Hematopoietic multipotent progenitor cell treated with erythropoietin and hydrocortisone succinate and interleukin-3 and kit ligand, for 17 days (in vitro differentiated cells): ENCODE measurements around the gene PLD3.
"Not testable (repeated sequence)": the region's sequence is repeated elsewhere in the genome, so short reads cannot be mapped to it uniquely, and the experiment has no call there.

Source experiments
- DNase-seq: peaks from one replicate; pipeline ENCODE4 v3.0.0-alpha.2; 2015; ENCODE audit warnings: low spot score

PLD3 gene

GRCh38 chr19:40333083-40333482, 15.4 kb upstream of the PLD3 start:
- DNase-seq = not testable (repeated sequence)

GRCh38 chr19:40335101-40335500, 13.4 kb upstream of the PLD3 start:
- no peak for DNase-seq

- DNase-seq = no peak
These were observed 12.5 kb upstream of the PLD3 start for GRCh38 chr19:40335855-40336600.

GRCh38 chr19:40336601-40336900, 11.9 kb upstream of the PLD3 start:
- no peak for DNase-seq

GRCh38 chr19:40337107-40337506, 11.4 kb upstream of the PLD3 start:
- no peak for DNase-seq

- DNase-seq = no peak
These were observed 10.9 kb upstream of the PLD3 start for GRCh38 chr19:40337594-40337993.

- DNase-seq = no peak
These were observed 9.3 kb upstream of the PLD3 start for GRCh38 chr19:40339018-40339728.

GRCh38 chr19:40341601-40342482, 6.7 kb upstream of the PLD3 start:
- DNase-seq = no peak

- no peak for DNase-seq
These were observed 5.7 kb upstream of the PLD3 start for GRCh38 chr19:40342644-40343311.

- DNase-seq = no peak
These were observed 4.1 kb upstream of the PLD3 start for GRCh38 chr19:40344422-40344821.

- DNase-seq = no peak
These were observed 539 bp downstream of the PLD3 start for GRCh38 chr19:40348961-40349507.

GRCh38 chr19:40355975-40356680, 7.6 kb downstream of the PLD3 start:
- no peak for DNase-seq

- no peak for DNase-seq
These were observed 8.4 kb downstream of the PLD3 start for GRCh38 chr19:40356681-40357595.

GRCh38 chr19:40357640-40358039, 9.1 kb downstream of the PLD3 start:
- DNase-seq = no peak

GRCh38 chr19:40358773-40359172, 10.3 kb downstream of the PLD3 start:
- DNase-seq = no peak

GRCh38 chr19:40360020-40360707, 11.7 kb downstream of the PLD3 start:
- DNase-seq = no peak

- no peak for DNase-seq
These were observed 12.3 kb downstream of the PLD3 start for GRCh38 chr19:40360708-40361241.

- DNase-seq = no peak
These were observed 13.7 kb downstream of the PLD3 start for GRCh38 chr19:40362160-40362559.

- DNase-seq = no peak
These were observed 14.6 kb downstream of the PLD3 start for GRCh38 chr19:40363069-40363468.
